HG02571 (cell line): ENCODE measurements around the gene ABHD4.
A peak's percentile ranks its signal among the peaks of the same experiment; 100 is the strongest.
"Not testable (repeated sequence)": the region's sequence is repeated elsewhere in the genome, so short reads cannot be mapped to it uniquely, and the experiment has no call there.

Experiments used
- ATAC-seq: cut with Tn5 transposase; IDR thresholded peaks from one replicate; pipeline ENCODE4 v1.9.1; 2021; ENCODE audit warnings: mild to moderate bottlenecking, moderate library complexity; ENCODE audit not compliant: unreplicated experiment

The ABHD4 gene

DNA sequence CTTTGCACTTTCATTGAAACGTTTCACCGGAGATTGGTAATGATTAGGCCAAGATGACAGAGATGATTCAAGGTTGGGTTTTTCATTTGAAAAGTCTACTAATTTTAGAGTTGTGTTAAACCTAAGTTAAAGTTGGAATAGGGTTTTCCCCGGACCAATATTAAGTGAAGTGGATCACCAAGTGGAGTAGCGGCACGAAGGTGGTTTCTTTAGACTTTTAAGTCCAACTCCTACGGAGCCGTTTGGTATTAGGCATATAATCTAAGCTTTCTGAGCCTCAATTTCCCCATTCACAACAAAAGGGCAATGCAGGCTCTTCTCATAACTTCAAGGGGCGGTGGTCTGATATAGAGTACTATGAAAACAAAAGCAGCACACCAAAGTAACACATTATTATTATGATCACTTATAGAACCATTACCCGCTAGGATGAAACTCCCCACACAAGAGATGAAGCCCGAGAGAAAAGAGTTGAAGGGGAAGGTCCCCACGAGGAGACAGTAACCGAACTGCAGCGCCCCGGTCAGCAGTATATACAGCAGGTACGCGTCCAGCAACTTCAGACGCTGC lies 9.5 kb upstream of the ABHD4 start:
- no peak for ATAC-seq

DNA sequence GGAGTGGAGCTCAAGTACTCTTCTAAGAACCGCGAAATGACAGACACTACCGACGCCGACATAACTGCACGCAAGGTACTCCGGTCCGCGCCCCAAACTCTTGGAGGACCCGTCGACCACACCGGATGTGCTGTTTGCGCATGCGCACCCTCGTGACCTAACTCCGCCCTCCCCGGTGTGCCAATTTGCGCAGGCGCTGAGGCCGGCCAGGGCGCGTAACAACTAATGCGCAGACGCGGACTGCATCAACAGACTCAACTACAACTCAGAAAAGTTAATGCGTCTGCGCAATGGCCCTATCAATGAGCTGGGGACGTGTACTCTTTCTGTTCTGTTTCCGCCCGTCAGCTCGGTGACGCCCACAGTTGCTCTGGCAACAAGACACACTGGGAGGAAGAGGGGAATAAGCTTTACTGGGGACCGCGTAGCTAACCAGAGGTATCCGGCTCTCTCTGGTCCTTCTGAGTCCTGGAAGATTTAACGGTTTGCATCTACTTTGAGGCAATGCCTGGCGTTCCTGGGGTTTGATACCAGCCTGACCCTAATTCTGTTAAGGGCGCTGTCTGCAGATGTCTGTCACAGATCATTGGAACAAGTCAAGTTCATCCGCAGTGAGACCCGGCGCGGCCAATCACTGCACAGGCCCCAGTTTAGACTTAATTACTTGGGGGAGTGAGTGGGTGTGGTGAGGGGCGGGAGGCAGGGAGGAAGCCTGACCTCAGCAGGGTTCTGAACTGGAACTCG lies 8.8 kb upstream of the ABHD4 start, which contains the start of gene DAD1:
Gene DAD1, minus strand, starts transcription at position 129 of the 744 bp plus-strand sequence. Its CDS starts 67 bp downstream, at position 62.
- peak; percentile 86 for ATAC-seq

DNA sequence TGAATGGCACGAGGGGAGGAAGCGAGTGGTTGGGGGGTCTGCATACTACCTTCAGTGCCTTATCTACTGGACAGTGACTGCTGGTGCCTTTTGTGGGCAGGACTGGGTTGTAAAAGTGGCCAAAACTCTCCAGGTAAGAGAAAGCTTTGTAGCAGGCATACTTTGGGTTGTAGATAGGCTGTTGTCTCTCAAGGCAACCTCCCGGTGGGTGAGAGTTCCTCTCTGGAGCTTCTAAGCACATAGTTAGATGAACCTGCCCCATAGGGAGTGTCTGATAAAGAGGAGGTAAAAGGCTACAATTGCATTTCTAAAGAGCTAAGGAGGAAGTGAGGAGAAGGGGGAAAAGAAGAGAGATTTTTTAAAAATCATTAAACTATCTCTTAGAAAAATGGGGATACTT lies 4.9 kb upstream of the ABHD4 start:
- no peak for ATAC-seq

DNA sequence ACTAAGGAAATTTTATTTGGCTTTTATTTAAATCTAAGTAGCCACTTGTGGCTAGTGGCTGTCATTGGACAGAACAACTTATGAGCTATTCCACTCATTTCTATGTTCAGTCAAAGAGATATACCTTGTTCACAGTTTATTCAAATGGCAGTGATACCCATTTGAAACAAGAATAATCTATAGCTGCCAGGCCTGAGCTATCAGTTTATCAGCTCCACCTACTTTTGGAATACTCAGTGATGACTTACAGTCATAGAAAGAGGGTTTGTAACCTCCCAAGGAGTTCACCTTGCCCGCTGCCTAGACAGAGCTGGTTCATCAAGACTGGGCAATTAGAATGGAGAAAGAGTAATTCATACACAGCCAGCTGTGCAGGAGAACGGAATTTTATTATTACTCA lies 4.5 kb upstream of the ABHD4 start:
- no peak for ATAC-seq

DNA sequence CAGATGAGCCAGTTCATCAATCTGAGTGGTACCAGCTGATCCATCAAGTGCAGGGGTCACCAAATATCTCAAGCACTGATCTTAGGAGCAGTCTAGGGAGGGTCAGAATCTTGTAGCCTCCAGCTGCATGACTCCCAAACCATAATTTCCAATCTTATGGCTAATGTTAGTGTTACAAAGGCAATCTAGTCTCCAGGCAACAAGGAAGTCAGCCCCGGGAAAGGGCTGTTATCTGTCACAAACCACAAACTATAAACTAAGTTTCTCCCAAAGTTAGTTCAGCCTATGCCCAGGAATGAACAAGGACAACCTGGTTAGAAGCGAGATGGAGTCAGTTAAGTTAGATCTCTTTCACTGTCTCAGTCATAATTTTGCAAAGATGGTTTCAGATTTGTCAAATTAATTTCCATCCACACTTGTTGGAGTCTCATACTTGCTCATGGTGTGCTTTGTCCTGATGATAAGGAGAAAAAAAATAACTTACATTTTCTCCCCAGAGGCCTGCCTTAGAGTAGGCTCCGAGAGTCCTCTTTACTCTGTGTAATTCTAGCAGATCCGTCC lies 3.9 kb upstream of the ABHD4 start:
- ATAC-seq = no peak

- ATAC-seq = no peak
Measured at GRCh38 chr14:22596354-22596879, 1.7 kb upstream of the ABHD4 start.

- ATAC-seq = no peak
Measured at GRCh38 chr14:22597265-22597664, 835 bp upstream of the ABHD4 start.

DNA sequence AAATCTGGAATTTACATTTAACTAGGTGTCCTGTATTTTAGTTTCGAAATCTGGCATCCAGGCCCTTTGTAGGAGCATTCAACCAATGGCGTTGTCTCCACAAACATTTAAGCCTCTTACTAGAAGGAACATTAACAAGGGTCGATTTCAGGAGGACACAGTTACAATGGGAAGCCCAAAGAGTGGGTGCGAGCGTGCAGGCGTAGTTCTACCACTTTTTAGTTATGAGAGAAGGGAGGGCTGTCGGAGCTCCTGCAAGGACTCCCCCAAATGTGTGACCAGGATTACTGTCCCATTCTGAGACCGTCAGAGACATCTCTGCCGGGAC lies 365 bp upstream of the ABHD4 start:
- peak; percentile 21 for ATAC-seq

DNA sequence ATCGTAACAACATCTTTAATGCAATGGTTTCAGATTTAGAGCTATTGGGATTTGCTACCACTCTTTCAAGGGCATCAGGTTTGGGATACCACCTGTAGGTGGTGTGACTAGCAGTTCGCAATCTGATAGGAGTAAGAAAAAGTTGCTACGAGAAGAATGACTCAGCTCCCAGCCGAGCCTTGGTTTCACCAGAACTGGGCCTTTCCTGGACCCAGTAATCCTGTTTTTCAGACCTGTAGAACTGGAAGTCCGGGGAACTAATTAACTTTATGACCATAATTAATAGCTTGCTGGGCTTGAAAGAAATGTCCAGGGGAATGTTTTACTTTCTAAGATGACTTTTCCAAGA lies 770 bp downstream of the ABHD4 start:
- ATAC-seq = peak; percentile 46

DNA sequence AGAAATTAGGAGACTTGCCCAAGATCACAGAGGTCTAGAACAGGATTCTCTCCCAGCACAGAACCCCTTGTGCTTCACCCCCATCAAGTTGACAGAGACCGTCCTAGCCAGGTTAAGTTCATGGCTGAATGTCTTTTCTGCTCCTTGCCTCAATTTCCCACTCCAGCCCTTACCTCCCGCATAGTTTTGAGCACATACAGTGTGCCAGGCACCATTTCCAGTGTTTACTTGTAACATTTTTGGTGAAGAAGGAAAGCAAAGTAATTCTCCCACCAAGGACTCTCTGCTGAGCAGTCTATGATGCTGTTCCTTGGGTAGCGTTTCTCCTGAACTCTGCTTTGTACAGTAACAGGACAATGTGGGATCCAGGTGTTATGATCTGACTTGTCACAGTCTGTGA lies 1.2 kb downstream of the ABHD4 start:
- no peak for ATAC-seq

GRCh38 chr14:22600027-22600426 lies 1.9 kb downstream of the ABHD4 start:
- ATAC-seq = no peak

GRCh38 chr14:22601456-22601855 lies 3.4 kb downstream of the ABHD4 start:
- no peak for ATAC-seq

- no peak for ATAC-seq
Measured at GRCh38 chr14:22601996-22602395, 3.9 kb downstream of the ABHD4 start.

- ATAC-seq = no peak
Measured at GRCh38 chr14:22602862-22603261, 4.8 kb downstream of the ABHD4 start.

GRCh38 chr14:22606380-22606779 lies 8.3 kb downstream of the ABHD4 start:
- ATAC-seq = no peak

- no peak for ATAC-seq
Measured at GRCh38 chr14:22607291-22607690, 9.2 kb downstream of the ABHD4 start.

DNA sequence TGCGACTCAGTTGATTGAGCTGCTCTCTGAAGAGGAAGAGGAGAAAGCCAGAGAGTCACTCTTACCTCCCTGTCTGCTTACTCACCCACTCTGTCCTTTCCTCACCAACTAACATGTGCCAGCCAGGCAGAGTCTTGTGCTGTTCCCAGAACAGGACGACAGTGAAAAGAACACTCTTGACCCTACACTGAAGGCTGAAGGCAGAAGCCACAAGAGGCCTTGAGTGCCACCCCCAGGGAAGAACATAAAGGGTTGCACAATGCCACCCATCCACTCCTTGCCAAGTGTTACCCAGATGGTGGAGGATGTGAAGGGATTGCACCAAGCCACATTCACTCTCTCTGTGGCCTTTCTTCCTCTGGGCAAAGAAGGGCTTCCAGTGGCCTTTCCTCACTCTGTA lies 12.8 kb downstream of the ABHD4 start:
- no peak for ATAC-seq

DNA sequence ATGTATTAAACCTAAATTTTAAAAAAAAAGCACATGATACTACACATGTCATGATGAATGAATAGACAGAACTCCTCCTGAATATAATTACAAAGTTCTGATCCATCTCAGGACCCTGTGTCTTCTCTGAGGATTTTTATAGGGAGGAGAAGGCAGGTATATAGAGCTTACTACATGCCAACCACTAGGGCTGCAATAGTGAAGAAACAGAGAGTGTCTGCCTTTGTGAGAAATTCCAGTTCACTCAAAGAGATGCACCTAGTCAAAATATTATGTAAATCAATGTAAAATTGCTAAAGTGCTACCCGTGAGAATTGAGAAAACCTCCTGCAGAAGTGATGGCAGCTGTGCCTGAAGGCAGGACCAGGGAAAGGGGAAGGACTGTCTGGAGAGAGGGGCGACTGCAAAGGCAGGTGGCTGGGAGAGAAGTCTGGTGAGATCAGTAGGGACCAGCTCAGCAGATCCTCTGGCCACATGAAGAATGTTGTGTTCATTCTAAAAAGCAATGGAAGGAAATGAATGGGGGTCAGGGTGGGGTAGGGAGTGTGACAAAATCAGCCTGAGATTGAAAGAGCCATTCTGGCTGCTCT lies 15.1 kb downstream of the ABHD4 start:
- no peak for ATAC-seq

- no peak for ATAC-seq
Measured at GRCh38 chr14:22613736-22614239, 15.7 kb downstream of the ABHD4 start.

GRCh38 chr14:22614240-22614799 lies 16.2 kb downstream of the ABHD4 start:
- ATAC-seq = no peak

DNA sequence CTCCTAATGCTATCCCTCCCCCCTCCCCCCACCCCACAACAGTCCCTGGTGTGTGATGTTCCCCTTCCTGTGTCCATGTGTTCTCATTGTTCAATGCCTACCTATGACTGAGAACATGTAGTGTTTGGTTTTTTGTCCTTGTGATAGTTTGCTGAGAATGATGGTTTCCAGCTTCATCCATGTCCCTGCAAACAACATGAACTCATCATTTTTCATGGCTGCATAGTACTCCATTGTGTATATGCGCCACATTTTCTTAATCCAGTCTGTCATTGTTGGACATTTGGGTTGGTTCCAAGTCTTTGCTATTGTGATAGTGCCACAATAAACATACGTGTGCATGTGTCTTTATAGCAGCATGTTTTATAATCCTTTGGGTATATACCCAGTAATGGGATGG lies 17.7 kb downstream of the ABHD4 start:
- not testable (repeated sequence) for ATAC-seq
